CD4-positive, alpha-beta T cell treated with Interleukin-6 for 4 hours (primary cell): Measurements from ENCODE around the gene CABLES1.

Source experiments
- DNase-seq: peaks from one replicate; pipeline ENCODE4 v3.0.0-alpha.2; 2020; ENCODE audit warnings: mixed read lengths

CABLES1 gene

DNA sequence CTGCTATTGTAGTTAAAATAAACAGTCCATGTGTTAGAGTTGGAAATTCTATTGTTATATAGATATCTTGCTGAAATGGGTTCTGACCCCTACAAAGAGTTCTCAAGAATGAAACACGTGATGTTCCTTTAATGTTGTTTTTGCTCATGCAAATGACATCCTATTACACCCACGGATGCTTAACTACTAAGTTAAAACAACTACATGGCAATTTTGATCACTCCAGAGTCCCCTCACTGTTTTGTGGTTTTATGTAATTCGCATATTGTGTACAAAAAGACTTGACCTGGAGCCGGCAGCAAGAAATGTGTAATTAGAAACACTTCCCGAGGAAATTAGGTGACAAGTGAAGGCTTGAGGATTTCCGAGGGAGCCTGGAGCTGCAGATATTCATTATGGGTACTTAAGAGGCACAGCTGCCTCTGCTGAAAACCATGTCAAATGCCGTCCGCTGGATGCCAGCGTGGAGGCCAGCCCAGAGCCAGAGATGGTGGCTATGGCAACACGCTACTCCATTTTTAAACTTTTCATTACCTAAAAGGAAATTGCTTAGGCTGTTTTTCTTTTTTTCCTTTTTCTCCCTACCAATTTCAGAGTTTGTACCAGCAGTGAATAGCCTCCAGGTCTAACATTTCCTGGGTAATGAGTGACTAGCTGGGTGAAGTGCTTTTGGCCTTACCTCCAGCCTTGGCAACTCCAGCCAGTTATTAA, 21.0 kb upstream of the CABLES1 start:
- no peak for DNase-seq

DNA sequence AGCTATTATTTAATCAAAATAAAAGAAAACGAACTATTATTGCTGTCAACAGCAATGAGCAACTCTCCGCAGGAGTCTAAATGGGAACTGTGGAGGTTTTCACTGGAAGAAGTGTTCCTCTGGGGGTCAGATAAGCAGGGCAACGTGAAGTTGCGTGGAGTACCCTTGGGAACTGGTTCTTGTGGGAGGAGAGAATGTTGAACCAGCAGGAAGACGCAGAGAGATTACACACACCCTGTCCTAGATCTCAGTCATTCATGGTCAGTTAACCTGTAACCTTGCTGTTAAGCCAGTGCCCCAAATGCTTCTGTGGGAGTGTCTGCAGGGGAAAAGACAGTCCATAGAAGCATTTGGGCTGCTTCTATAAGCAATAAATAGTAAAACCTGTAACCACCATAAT, 20.4 kb upstream of the CABLES1 start:
- DNase-seq, result no peak

GRCh38 chr18:23115683-23116096, 19.6 kb upstream of the CABLES1 start:
- no peak for DNase-seq

GRCh38 chr18:23121133-23121532, 14.2 kb upstream of the CABLES1 start:
- DNase-seq, result no peak

GRCh38 chr18:23122334-23123229, 12.7 kb upstream of the CABLES1 start:
- DNase-seq, result no peak

DNA sequence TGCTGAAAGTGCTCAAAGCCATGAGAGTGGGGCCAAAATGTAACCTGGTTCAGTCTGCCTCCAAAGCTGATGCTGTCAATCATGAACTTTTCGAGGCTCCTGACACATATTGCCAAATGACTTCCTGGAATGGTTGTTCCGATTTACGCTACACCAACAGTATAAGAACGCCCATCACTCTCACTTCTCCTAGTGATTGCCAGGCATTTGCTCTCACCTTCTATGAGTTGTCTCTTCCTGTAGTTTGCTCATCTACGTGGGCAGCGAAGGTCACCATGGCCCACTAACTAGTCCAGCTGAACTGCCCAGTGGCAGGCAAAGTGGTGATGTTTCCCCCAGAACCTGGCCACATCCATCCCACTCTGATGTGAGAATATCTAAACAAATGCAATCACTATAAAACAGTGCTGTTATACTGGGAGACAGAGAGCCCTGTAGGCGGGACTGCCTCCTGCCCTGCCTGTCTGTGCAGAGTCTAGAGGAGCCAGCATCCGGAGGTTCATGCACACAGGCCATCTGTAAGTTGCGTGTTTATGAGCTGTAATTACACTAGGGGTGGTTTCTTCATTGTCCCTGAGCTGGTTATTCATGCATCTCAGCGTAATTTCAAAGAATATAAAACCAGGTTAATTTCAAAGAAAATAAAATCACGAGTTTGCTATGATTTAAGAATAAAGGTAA, 8.8 kb upstream of the CABLES1 start:
- DNase-seq, result no peak

GRCh38 chr18:23127090-23127489, 8.2 kb upstream of the CABLES1 start:
- DNase-seq, result no peak

DNA sequence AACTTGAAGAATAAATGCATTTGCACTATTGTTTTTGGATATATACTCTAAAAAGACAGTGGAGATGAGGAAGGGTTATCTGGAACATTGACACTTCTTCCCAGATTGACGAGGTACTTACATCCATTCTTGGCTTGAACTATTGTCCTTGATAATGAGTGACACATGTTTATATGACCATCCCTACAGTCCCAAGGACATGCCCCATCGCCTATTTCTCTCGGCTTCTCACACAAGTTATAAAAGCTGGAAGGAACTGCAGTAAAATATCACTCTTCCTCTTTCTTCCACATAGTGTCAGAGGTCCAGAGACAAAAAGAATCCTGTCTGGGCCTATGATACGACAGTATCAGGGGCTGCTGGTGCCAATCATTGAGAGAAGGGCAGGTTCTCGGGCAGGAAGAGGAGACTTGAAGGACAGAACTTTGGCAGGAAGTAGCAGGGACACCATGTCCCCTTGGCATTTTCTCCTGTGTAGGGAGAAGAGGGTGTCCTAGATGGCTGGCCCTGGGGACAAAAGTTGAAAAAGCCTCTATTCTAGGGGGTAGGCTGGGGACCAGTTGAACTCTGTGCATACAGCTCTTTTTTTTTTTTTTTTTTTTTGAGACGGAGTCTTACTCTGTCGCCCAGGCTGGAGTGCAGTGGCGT, 5.8 kb upstream of the CABLES1 start:
- DNase-seq, result no peak

DNA sequence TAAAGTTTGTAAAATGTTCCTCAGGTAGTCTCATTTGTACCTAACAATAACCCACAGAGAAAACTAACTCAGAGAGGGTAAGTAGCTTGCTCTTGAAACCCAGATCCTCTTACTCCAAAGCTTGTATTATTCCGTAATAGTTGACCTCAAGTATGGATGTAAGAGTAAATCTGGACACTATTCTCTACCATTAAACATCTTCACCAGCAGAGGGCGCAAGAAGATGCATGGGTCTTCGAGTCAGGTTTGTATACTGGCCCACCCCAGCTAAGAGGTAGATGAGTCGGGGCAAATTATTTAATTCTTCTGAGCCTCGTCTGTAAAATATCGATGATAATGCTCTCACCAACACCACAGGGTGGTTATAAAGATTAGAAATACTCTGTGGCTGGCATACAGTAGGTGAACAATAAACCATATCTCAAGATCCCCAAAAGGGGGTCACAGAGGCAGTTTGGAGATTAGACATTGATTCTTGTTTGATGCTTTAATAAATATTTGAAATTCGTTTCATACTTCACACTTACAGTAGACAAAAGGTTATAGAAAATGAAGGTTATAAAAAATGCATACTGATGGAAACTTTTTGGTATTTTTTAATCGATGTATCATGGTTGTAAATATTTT, 3.5 kb upstream of the CABLES1 start:
- peak; percentile 75 for DNase-seq

- DNase-seq, result peak; percentile 51
Measured at GRCh38 chr18:23133860-23134779, 1.2 kb upstream of the CABLES1 start.

- DNase-seq, result peak; percentile 29
Measured at GRCh38 chr18:23135550-23136325, 453 bp downstream of the CABLES1 start.

DNA sequence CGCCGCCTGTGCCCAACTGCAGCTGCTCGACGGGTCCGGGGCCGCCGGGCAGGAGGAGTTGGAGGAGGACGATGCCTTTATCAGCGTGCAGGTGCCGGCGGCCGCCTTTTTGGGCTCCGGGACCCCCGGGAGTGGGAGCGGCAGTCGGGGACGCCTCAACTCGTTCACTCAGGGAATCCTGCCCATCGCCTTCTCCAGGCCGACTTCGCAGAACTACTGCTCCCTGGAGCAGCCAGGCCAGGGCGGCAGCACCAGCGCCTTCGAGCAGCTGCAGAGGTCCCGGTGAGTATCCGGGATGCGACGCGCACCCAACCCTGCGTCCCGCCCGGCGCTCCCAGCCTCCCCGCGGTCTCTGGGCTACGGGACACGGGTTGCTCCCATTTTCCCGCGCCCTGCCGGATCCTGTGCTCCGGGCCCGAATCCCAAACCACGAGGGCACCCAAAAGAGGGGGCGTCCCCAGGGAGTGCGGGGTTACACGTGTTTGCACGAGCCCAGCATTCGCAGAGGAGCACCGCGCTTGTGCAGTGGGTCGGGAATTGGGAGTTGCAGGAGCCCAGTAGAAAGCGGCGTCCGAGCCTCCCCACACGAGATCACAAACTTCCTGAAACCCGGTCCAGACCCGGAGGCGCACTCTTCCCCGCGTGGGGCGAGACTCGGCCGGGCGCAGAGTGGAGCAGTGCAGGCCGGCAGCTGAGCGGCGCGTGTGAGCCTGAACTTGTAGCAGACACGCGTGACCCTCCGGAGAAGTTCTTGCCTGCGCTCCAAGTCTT, 1.2 kb downstream of the CABLES1 start:
- DNase-seq, result peak; percentile 9

DNA sequence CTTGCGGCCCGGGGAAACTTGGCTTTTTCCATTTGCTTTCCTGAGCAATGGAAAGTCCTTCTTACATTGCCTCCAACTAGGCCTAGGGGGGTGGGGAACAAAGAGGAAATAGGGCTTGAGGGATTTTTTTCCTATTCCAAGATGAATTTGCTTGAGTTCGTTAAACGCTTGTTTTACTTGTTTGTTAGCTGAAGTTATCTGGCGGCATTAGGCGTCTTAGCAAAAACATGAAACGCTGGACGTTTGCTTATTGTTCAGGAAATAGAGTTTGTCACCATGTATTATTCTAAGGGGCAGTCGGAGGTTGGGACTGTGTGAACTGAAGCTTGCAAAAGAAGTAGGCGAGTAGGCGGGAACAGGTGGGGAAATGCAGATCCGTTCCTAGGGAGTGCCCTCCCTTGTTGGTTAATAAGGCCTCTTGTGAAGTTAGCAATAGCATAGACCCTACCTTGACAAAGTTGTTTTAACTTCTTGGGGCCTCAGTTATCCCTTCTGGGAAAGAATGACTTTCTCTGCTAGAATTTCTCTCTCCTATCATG, 1.9 kb downstream of the CABLES1 start:
- no peak for DNase-seq

GRCh38 chr18:23137788-23138216, 2.5 kb downstream of the CABLES1 start:
- no peak for DNase-seq

DNA sequence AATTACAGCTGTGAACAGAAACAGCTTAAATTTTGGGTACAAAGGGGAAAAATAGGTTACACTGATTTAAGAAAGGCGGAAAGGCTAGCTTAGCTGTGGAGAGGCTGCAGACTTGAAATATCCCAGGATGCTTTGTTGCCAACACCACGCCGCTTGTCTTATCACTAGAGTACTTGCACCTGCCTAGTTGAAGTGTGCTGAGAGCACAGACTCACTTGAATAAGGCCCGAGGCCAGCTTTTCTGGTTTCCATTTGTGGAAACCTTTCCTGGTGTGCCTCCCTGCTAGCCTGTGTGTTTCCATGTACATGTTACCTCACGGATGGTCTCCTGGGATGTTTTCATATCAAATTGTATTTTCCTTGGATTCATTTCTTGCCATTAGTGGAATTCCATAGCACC, 3.2 kb downstream of the CABLES1 start:
- no peak for DNase-seq

DNA sequence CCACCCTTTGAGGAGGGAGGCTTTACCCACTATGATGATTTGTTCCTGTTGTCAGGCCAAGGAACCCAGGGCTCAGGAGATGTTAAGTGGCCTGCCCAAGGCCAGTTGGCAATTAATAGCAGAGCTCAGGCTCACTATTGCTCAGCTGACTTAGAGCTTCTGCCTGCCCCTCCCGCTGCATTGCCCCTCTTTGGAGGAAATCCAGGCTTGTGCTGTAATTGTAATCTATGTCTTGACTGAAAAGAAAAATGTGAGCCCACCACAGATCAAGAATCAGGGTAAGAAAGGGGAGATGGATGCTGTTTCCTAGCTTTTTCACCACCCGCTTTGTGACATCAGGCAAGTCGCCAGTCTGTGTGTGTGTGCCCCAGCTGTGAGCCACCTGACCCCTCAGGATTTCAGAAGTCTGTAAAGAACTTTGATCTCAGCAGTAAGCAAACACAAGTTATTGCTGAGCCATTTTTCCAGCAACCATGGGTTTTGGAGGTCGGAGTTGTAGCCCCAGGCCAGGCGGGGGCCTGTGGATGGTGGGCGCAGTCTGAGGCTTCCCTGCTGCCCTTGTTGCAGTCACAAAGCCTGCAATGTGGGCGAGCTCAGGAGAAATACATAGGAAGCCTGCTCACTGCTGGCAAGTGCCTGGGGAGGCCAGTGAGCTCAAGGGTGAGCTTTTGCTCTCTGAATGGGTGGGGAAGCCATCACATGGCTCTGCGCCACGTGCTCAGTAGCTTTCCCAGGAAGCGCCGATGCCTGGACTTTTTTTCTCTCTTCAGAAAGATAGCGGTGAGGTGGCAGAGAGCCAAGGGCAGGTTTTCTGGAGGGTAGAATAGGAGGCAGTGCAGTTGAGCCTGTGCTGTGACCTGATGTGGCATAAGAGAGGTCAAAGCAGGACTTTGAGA, 6.1 kb downstream of the CABLES1 start:
- no peak for DNase-seq

DNA sequence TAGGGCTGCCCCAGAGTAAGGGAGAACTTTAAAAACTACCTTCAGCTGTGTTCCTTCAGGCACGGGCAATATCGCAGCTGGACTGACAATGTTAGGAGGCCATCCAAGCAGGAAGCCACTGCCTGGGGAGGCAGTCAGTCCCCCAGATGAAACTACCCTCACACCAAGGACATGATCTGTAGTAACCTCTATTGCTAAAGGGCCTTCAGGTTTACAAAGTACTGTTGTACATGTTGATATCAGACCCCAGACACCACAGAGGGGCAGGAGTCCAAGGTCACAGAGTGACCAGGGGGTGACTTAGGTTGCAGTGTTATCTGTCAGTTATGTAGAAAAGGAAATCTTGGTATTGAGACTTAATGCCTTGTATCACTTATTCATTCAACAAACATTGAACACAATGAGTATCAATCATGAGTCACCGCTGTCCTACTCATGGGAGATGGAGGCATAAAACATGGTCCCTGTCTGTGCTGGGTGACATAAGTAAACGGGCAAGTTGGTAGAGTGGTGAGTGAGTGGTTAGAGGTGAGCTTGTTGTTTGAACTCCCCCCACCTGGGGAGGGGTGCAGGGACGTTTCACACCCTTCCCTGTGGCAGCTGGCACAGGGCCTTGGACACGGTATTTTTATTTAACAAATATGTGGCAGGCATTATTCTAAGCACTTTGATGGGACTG, 7.1 kb downstream of the CABLES1 start:
- DNase-seq, result no peak
